Pancreas (tissue), 10 donors: ENCODE results near the gene HS6ST1. TPM values are rescaled to one million over a fixed set of nuclear protein-coding genes. Genes with fewer than 3 reads are reported as not detected.

Experiments
- ATAC-seq, 4 donors: fragments of 200-7000 bp; cut with Tn5 transposase; one replicate each; pipeline versions ENCODE4 v1.8.0 to v1.9.1; 2020; ENCODE audit warnings: mild to moderate bottlenecking in 4 of 4, moderate library complexity in 4 of 4
- DNase-seq, 6 donors: peaks; one replicate each; pipeline ENCODE4 v3.0.0-alpha.2; 2020
- FAIRE-seq: peaks from 2 replicates; lab custom pipeline; 2012; peaks lifted over from hg19 to GRCh38; lab: Jason Lieb, UNC
- H3K27ac ChIP-seq, 4 donors: fragments of 200-600 bp; sonication (generic); 1 replicate in 3 of 4; 2 replicates in 1 of 4; pipeline versions ENCODE4 v1.5.0 to v1.8.0; 2020
- H3K27me3 ChIP-seq, 4 donors: fragments of 200-600 bp; one replicate each; pipeline ENCODE4 v1.8.0; 2021
- H3K36me3 ChIP-seq, 3 donors: fragments of 200-600 bp; sonication (generic) in 1 of 3; one replicate each; pipeline versions ENCODE4 v1.5.0 to v1.8.0; 2020 to 2021
- H3K4me1 ChIP-seq, 3 donors: fragments of 200-600 bp; one replicate each; pipeline ENCODE4 v1.8.0; 2021
- H3K4me3 ChIP-seq, 4 donors: fragments of 200-600 bp; sonication (generic) in 2 of 4; one replicate each; pipeline versions ENCODE4 v1.5.0 to v1.8.0; 2020 to 2021
- H3K9me3 ChIP-seq, 4 donors: fragments of 200-600 bp; one replicate each; pipeline ENCODE4 v1.8.0; 2021
- WGBS, 2 donors: extraction: QIAGEN DNeasy Blood & Tissue Kit; methylation state at CpG; one replicate each; pipeline ENCODE4 v1.1.7; 2013; 5-methylcytosine and 5-hydroxymethylcytosine counted together
- intact Hi-C, 3 donors: fragments of 100-400 bp; cut with DNase I; formaldehyde crosslinking; loops; one replicate each; pipeline versions ENCODE4 v1.11.1 to v1.14.2; 2022
- polyA plus RNA-seq, 2 donors: library from polyadenylated mRNA; stranded (reverse); fragments of 200-250 nt; gene quantifications; one replicate each; pipeline ENCODE4 v1.2.3, GENCODE V29; 2013
- total RNA-seq, 6 donors: library from RNA; stranded (reverse); fragmentation: NEBNext Ultra II Directional in 4 of 6; extraction: Animal tissue kit (Norgen Biotek cat#: 25700) in 4 of 6; gene quantifications; one replicate each; pipeline versions ENCODE4 v1.2.1 to v1.2.4, GENCODE V29; 2021 to 2023
- TF ChIP-seq, protein P1 (sequence below), 4 donors: fragments of 200-600 bp; sonication (generic) in 3 of 4; IDR thresholded peaks; one replicate each; pipeline versions ENCODE4 v1.5.0 to v1.8.0; 2021; ENCODE audit warnings: antibody characterized with exemption in 4 of 4
- donor health status: healthy with polysubstance abuse.
- donor health status: DM: no; HTN: no; CAD: no; lungs with moderate emphysema.
- donor health status: DM: no; HTN: no; CAD: no.
- donor health status: control.
- donor health status: control.
- donor health status: Bipolar disorder and iron deficiency.
- donor health status: DM: yes; HTN: yes; CAD: no.
- donor health status: DM: no; HTN: no; CAD: no.
- donor health status: DM: no; HTN: no; CAD: no.
- donor health status: DM: yes; HTN: yes; CAD: no.

The HS6ST1 gene
- total and polyA plus RNA-seq, 8 donors = 20.7 to 47.8 (median 25.5) TPM

DNA sequence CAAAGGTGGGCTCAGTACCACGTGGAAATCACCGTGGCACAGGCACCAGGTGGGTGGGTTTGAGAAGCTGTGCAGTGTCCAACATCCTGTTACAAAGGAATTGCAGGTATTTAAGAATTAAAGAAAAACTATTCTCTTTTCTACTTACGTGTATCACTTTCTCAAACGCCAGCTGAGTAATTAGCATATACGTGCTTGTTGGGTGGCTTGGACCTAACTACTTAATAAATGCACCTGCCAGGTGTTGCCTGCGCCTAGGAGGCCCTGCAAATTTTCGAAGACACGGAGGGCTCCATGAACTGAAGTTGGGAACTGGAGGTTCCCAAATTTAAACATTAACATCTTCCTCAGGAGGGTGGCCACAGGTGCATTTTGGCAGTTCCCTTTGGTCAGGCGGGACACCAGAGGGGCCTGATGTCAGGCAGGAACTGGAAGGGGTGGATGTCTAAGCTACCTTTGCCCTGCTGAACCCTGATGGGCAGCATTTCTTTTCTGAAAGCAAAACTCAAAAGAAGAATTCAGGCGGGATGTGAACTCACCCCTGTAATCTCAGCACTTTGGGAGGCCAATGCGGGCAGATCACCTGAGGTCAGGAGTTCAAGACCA lies 84.8 kb downstream of the HS6ST1 start:
- H3K27ac ChIP-seq = no peak overlapping the region
- FAIRE-seq = no peak
- intact Hi-C loops = no loop called here

DNA sequence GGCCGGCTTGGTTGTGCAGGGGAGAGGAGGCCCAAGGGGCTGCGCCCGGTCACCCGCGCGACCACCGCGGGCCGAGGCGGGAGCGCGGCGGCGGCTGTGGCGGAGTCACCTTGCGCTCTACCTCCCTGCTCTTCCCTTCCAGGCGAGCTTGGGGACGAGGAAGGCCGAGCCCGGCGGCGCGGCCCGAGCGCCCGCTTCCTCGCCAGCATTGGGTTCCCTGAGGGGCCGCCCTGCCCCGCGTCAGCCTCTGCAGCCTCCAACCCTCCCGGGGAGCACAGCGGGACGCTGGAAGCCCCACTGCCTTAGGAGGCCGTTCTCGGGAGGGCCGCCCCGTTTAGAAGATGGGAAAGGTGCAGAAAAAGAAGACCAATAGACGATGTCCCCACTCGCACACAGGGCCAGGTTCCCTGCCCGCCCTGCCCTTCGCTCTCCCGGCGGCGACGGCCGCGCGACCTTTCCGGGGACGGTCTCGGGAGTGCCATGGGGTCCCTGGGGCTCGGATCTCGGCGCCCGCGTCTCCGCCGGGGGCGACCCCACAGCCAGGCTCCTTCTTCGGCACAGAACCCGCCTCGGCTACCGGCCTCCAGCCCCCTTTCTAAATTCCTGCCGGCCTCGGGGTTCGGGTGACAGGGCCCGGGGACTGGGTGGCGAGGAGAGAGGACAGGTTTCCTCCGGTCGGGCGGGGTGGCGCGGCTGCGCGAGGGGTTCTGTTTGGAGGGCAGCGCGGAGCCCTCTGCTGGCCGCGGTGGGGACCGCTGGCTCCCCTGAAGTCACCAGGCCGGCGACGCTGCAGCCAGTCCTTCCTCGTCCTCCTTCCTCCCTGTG lies 85.5 kb downstream of the HS6ST1 start:
- intact Hi-C loops = no loop called here
- no peaks in the 10 kb centered on the region for H3K36me3 ChIP-seq
- peak overlapping the region; percentile 42 to 74 (median 56) for H3K4me3 ChIP-seq
- no peaks in the 10 kb centered on the region for H3K27me3 ChIP-seq
- TF ChIP-seq, protein P1, sequence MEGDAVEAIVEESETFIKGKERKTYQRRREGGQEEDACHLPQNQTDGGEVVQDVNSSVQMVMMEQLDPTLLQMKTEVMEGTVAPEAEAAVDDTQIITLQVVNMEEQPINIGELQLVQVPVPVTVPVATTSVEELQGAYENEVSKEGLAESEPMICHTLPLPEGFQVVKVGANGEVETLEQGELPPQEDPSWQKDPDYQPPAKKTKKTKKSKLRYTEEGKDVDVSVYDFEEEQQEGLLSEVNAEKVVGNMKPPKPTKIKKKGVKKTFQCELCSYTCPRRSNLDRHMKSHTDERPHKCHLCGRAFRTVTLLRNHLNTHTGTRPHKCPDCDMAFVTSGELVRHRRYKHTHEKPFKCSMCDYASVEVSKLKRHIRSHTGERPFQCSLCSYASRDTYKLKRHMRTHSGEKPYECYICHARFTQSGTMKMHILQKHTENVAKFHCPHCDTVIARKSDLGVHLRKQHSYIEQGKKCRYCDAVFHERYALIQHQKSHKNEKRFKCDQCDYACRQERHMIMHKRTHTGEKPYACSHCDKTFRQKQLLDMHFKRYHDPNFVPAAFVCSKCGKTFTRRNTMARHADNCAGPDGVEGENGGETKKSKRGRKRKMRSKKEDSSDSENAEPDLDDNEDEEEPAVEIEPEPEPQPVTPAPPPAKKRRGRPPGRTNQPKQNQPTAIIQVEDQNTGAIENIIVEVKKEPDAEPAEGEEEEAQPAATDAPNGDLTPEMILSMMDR (IDR thresholded peaks at IDR 0.05) = peak; percentile 78 to 91 (median 84)
- H3K9me3 ChIP-seq = no peaks in the 10 kb centered on the region
- WGBS, 2 donors = 0% methylated on average over 60 to 84 of the region's 84 CpGs
- FAIRE-seq (no peak), DNase-seq (peak; percentile 84 to 98 (median 91)), ATAC-seq (peak; percentile 98 to 100 (median 99))
- peak overlapping the region; percentile 4 to 74 (median 50) for H3K27ac ChIP-seq
- peaks cover 0 to 3% (median 0%) of the 10 kb centered on the region in 3 donors for H3K4me1 ChIP-seq

More for the DNA sequence above, 84.8 kb downstream of the HS6ST1 start:
- 26% methylated on average over 11 of the region's 11 CpGs for WGBS, 2 donors
- peak in 3 of 4 donors; percentile 1 to 4 (median 4) for ATAC-seq
- H3K36me3 ChIP-seq = no peaks in the 10 kb centered on the region
- H3K27me3 ChIP-seq = no peaks in the 10 kb centered on the region
- no peaks in the 10 kb centered on the region for H3K9me3 ChIP-seq
- TF ChIP-seq, protein P1 (IDR thresholded peaks at IDR 0.05) = peak in 1 of 4 donors; percentile 3
- peaks cover 0 to 3% (median 0%) of the 10 kb centered on the region in 3 donors for H3K4me1 ChIP-seq
- DNase-seq = no peak
- H3K4me3 ChIP-seq = peak overlapping the region in 2 of 4 donors; percentile 62 to 74

DNA sequence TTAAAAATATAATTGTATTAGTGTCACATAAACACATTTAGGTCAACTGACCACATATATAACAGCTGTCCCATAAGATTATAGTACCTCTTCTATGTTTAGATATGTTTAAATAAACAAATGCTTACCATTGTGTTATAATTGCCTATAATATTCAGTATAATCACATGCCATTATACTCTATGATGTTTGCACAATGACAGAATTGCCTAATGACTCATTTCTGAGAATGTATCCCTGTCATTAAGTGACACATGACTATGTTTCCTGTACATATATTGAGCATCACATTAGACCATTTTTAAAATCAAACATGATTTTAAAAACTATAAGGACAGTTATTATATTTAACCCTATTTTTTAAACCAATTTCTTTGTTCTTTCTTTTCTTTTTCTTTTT lies 89.8 kb downstream of the HS6ST1 start:
- peaks cover 0 to 3% (median 0%) of the 10 kb centered on the region in 3 donors for H3K4me1 ChIP-seq
- no peak for DNase-seq
- TF ChIP-seq, protein P1 (IDR thresholded peaks at IDR 0.05) = no peak
- no peak overlapping the region for H3K4me3 ChIP-seq
- H3K27me3 ChIP-seq = no peaks in the 10 kb centered on the region
- intact Hi-C loops = loop anchor here in 1 of 3 donors (5.0 kb wide), 1 partner anchor 88 kb away; the partner anchor contains the start of gene HS6ST1
- ATAC-seq = no peak
- H3K9me3 ChIP-seq = no peaks in the 10 kb centered on the region
- H3K27ac ChIP-seq = no peak overlapping the region
- no peaks in the 10 kb centered on the region for H3K36me3 ChIP-seq
- FAIRE-seq = peak; percentile 71

DNA sequence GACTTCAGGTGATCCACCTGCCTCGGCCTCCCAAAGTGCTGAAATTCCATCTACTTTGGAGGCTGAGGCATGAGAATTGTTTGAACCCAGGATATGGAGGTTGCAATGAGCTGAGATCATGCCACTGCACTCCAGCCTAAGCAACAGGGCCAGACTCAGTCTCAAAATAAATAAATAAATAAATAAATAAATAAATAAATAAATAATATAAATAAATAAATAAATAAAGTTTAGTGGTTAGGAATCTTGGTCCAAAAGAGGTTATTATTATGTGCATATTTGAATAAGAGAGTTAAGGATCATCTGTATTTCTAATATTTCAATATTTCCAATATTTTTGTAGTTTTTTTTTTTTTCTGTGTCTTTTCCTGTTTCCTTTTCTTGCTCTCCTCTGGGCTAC lies 90.8 kb downstream of the HS6ST1 start:
- no peaks in the 10 kb centered on the region for H3K36me3 ChIP-seq
- 91 to 100% methylated on average over 1 of the region's 1 CpG for WGBS, 2 donors

More for the DNA sequence above, 90.8 kb downstream of the HS6ST1 start:
- TF ChIP-seq, protein P1 (IDR thresholded peaks at IDR 0.05) = no peak
- intact Hi-C loops = loop anchor here in 1 of 3 donors (5.0 kb wide), 1 partner anchor 89 kb away; the partner anchor contains the start of gene HS6ST1
- ATAC-seq (no peak), DNase-seq (no peak), FAIRE-seq (no peak)
- Histone ChIP-seq H3K4me1 (no peaks in the 10 kb centered on the region), H3K9me3 (no peaks in the 10 kb centered on the region), H3K4me3 (no peak overlapping the region), H3K27me3 (no peaks in the 10 kb centered on the region), H3K27ac (no peak overlapping the region)
